HFFc6 (cell line): ENCODE data around the gene MTMR10. TPM values are rescaled to one million over a fixed set of nuclear protein-coding genes. Genes with fewer than 3 reads are reported as not detected.
A peak's percentile ranks its signal among the peaks of the same experiment; 100 is the strongest.

Experiments
- DNase-seq: peaks from one replicate; pipeline ENCODE4 v3.0.0-alpha.2; 2018
- H3K27ac Mint-ChIP-seq: 2 replicates; pipeline ENCODE4 v1.8.0; 2020; ENCODE audit warnings: mild to moderate bottlenecking, mixed read lengths
- H3K27me3 Mint-ChIP-seq: 2 replicates; pipeline ENCODE4 v1.8.0; 2021; ENCODE audit warnings: mild to moderate bottlenecking, moderate library complexity, mixed read lengths; ENCODE audit not compliant: insufficient read depth
- H3K36me3 Mint-ChIP-seq: 2 replicates; pipeline ENCODE4 v1.8.0; 2021; ENCODE audit warnings: low read depth, mixed read lengths
- H3K4me1 Mint-ChIP-seq: 2 replicates; pipeline ENCODE4 v1.8.0; 2020; ENCODE audit warnings: low read depth, mixed read lengths
- H3K4me3 Mint-ChIP-seq: 2 replicates; pipeline ENCODE4 v1.8.0; 2020; ENCODE audit warnings: mild to moderate bottlenecking, moderate library complexity, mixed read lengths
- H3K9me3 Mint-ChIP-seq: 2 replicates; pipeline ENCODE4 v1.8.0; 2020; ENCODE audit warnings: mild to moderate bottlenecking, mixed read lengths
- long read RNA-seq: library from polyadenylated mRNA; unstranded; transcript quantifications from one replicate; pipeline ENCODE4 v2.0.0, GENCODE V29; 2019
- total RNA-seq, 6 experiments: library from RNA; stranded (reverse); fragmentation: NEBNext Ultra II Directional; extraction: Animal tissue kit (Norgen Biotek cat#: 25700); gene quantifications; 2 replicates in 1 of 6; 3 replicates in 5 of 6; pipeline ENCODE4 v1.2.3, GENCODE V29; 2021
- TF ChIP-seq, protein P1 (sequence below): fragments of 200-600 bp; sonication (generic); IDR thresholded peaks from 2 replicates; pipeline ENCODE4 v1.5.0; 2021; ENCODE audit warnings: antibody characterized with exemption, mild to moderate bottlenecking

Gene MTMR10, protein sequence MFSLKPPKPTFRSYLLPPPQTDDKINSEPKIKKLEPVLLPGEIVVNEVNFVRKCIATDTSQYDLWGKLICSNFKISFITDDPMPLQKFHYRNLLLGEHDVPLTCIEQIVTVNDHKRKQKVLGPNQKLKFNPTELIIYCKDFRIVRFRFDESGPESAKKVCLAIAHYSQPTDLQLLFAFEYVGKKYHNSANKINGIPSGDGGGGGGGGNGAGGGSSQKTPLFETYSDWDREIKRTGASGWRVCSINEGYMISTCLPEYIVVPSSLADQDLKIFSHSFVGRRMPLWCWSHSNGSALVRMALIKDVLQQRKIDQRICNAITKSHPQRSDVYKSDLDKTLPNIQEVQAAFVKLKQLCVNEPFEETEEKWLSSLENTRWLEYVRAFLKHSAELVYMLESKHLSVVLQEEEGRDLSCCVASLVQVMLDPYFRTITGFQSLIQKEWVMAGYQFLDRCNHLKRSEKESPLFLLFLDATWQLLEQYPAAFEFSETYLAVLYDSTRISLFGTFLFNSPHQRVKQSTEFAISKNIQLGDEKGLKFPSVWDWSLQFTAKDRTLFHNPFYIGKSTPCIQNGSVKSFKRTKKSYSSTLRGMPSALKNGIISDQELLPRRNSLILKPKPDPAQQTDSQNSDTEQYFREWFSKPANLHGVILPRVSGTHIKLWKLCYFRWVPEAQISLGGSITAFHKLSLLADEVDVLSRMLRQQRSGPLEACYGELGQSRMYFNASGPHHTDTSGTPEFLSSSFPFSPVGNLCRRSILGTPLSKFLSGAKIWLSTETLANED
- total RNA-seq, result 10 to 100 TPM; 25.4 to 44.5 (median 41.5) TPM
- long read RNA-seq, full-length matches to known transcripts, result 6 of 21 reads
- long read RNA-seq, partial matches to known transcripts, result 1 of 21 reads
- long read RNA-seq, other reads (novel, unspliced or antisense), result 14 of 21 reads

DNA sequence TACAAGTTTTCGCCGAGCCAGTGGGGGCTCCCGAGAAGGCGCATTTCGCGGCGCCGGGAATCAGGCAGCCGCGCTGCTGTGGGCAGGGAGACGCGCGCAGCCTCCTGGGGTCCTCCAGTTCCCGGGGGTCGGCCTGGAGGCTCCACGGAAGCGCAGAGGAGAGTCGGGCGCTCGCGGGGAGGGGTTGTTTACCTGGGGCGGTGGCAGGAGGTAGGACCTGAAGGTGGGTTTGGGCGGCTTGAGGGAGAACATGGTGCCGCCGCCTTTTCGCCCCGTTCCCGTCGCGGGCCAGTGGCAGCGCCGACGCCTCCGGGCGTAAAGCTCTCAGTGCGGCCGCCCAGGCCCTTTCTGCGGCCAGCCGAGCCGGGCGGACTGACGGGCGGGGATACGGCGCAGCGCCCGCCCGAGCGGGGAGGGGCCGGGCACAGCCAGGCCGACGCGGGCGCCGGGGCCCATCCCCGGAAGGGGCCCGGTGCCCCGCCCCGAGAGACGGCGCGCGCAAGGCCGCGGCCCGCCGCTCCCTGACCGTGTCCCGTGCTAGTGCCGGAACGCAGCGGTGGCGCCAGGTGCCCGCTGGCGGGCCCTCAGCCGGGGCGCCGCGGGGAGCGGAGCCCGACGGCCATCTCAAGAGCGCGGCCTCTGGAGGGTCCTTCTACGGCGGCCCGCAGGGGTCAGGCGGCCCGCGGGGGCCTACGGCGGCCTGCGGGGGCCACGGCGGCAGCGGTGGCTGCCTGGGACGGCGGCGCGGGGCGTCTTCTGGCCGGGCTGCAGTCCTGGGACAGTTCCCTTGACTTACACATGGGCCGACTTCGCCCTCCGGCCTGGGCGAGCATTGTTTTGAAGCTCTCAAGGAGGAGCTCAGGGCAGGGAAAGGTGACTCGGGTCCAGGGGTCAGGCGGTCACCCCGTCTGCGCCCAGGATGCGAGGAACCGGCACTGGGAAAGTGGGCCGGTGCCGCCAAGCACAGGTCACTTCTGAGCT lies at the start of gene MTMR10:
MTMR10 (minus strand) TSS at position 374 of the 981 bp plus-strand sequence; CDS start at position 252, 122 bp downstream.
- no peaks in the 10 kb centered on the region for H3K9me3 Mint-ChIP-seq
- peaks cover 38% of the 10 kb centered on the region for H3K4me1 Mint-ChIP-seq
- peak within 1 kb of the TSS; percentile 96 for H3K4me3 Mint-ChIP-seq
- peaks cover 23% of the 10 kb centered on the region for H3K36me3 Mint-ChIP-seq
- peak; percentile 45 for DNase-seq
- H3K27me3 Mint-ChIP-seq, result peaks cover 1% of the 10 kb centered on the region
- peak within 1 kb of the TSS; percentile 93 for H3K27ac Mint-ChIP-seq
- TF ChIP-seq, protein P1, sequence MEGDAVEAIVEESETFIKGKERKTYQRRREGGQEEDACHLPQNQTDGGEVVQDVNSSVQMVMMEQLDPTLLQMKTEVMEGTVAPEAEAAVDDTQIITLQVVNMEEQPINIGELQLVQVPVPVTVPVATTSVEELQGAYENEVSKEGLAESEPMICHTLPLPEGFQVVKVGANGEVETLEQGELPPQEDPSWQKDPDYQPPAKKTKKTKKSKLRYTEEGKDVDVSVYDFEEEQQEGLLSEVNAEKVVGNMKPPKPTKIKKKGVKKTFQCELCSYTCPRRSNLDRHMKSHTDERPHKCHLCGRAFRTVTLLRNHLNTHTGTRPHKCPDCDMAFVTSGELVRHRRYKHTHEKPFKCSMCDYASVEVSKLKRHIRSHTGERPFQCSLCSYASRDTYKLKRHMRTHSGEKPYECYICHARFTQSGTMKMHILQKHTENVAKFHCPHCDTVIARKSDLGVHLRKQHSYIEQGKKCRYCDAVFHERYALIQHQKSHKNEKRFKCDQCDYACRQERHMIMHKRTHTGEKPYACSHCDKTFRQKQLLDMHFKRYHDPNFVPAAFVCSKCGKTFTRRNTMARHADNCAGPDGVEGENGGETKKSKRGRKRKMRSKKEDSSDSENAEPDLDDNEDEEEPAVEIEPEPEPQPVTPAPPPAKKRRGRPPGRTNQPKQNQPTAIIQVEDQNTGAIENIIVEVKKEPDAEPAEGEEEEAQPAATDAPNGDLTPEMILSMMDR, result no peak

DNA sequence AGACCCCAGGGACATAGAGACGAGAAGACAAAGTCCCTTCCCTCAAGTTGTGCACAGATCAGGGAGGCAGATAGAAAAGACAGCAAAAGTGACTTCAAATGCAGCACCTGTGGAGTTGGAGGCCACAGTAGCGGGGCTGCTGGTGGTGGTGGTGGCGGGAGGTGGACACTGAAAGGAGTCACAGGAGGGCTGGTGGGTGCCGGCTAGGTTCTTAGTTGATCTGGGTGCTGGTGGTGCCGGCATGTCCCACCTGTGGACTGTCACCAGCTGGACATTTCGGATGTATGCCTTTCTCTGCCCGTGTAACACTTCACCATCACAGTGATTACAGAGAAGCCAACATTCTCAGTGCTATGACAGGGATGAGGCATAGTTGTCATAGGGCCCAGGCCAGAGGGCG lies 49.2 kb upstream of the MTMR10 start:
- peaks cover 30% of the 10 kb centered on the region for H3K4me1 Mint-ChIP-seq
- TF ChIP-seq, protein P1, result no peak
- DNase-seq, result no peak
- H3K4me3 Mint-ChIP-seq, result no peak overlapping the region
- no peaks in the 10 kb centered on the region for H3K9me3 Mint-ChIP-seq
- H3K27me3 Mint-ChIP-seq, result peaks cover 3% of the 10 kb centered on the region; the same call in 1 of the 2 replicates
- no peaks in the 10 kb centered on the region for H3K36me3 Mint-ChIP-seq
- no peak overlapping the region for H3K27ac Mint-ChIP-seq

DNA sequence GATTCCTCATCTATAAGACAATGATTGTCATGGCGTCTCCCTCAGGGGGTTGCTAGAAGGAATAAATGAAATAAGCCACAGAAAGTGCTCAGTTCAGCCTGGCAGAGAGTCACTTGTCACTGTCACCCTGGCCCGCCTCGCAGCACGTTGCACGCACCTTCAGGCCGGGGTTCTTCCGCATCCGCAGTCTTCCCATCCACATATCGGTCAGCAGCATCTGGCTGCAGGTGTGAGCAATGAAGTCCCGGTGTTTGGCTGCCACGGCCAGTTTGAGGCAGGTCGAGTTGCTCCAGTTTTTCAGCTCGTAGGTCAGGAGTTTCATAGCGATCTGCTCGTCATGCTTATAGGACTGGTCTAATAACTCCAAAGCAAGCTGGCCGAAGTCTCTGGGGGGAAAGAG lies 48.5 kb upstream of the MTMR10 start:
- H3K36me3 Mint-ChIP-seq, result no peaks in the 10 kb centered on the region
- DNase-seq, result no peak
- H3K9me3 Mint-ChIP-seq, result no peaks in the 10 kb centered on the region
- TF ChIP-seq, protein P1, result no peak
- H3K27ac Mint-ChIP-seq, result no peak overlapping the region
- peaks cover 3% of the 10 kb centered on the region; the same call in 1 of the 2 replicates for H3K27me3 Mint-ChIP-seq
- peaks cover 34% of the 10 kb centered on the region for H3K4me1 Mint-ChIP-seq
- no peak overlapping the region for H3K4me3 Mint-ChIP-seq

DNA sequence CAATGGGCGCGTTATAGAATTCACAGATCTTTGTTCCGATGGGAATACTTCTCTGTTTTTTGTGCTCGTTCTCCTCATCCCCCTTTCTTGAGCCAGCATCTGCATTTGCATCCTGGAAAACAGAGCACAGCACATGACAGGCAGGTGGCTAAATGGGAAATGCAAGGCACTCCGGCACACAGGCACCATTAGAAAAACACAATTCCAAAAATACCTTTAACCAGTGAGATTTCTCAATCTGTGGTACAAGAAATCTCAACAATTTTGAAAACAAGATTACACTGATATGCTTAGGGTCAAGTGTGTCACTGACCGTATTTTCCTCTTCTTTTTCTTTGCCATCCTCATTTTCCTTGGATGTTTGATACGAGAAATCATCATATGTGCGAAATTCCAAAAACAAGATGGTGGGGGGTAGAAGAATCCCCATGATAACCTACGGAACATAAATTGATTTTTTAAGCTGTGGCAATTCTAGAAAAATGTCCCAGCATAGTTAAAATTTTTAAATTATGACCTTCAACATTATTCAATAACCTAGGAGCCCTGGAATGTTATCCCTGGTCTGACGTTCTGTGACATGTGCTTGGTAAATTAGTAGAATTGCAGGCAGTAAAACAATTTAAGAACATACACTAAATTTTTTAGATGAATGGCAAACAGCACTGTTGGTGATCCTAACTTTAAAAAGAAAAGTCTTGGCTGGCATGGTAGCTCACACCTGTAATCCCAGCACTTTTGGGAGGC lies 46.5 kb upstream of the MTMR10 start:
- H3K9me3 Mint-ChIP-seq, result no peaks in the 10 kb centered on the region
- no peak overlapping the region for H3K27ac Mint-ChIP-seq
- peaks cover 53% of the 10 kb centered on the region for H3K4me1 Mint-ChIP-seq
- H3K36me3 Mint-ChIP-seq, result no peaks in the 10 kb centered on the region
- DNase-seq, result no peak
- TF ChIP-seq, protein P1, result no peak
- no peak overlapping the region for H3K4me3 Mint-ChIP-seq
- H3K27me3 Mint-ChIP-seq, result peaks cover 3% of the 10 kb centered on the region; the same call in 1 of the 2 replicates
